OCI-LY3 (cell line): Measurements from ENCODE around the gene NSL1.

ENCODE experiments used
- EZH2phosphoT487 ChIP-seq: fragments of 200-600 bp; shearing (Covaris generic); IDR thresholded peaks from 2 replicates; pipeline ENCODE4 v1.6.1; 2018; ENCODE audit warnings: antibody characterized with exemption, mixed run types, low read depth
- TF ChIP-seq, protein P1 (sequence below): fragments of 200-600, 300-600 bp; sonication (generic); IDR thresholded peaks from 2 replicates; pipeline ENCODE4 v1.5.1; 2014; ENCODE audit warnings: antibody characterized with exemption, low read length, low read depth

DNA sequence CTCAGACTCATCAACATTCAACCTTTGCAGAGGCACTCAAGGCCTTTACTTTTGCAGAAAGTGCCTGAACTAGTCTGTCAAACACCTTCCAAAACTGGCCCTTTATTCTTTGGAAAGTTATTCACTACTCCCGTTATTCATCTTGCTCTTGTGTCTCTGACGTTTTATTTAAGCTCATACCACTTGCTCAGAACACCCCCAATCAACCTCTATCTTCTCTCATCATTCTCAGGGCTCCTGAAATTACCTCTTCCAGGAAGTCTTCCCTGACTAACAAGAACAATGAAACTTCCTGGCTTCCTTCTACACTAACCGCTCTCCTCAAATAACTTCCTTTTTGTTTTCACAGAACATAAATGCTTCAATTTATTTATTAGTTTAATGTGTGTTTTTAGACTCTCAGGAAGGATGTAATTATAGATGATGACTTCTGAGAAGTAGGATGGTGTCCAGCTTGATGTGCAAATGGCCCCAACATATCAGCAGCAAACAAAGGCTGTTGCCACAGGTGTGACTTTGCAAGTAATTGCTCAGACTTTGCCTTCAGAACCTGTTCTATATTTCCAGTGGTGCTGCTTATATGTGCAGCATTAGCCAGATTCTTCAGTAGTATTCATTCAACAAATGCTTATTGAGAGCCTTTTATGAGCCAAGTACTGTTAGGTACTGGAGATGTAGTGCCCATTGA is 69.2 kb downstream of the NSL1 start:
- TF ChIP-seq, protein P1, sequence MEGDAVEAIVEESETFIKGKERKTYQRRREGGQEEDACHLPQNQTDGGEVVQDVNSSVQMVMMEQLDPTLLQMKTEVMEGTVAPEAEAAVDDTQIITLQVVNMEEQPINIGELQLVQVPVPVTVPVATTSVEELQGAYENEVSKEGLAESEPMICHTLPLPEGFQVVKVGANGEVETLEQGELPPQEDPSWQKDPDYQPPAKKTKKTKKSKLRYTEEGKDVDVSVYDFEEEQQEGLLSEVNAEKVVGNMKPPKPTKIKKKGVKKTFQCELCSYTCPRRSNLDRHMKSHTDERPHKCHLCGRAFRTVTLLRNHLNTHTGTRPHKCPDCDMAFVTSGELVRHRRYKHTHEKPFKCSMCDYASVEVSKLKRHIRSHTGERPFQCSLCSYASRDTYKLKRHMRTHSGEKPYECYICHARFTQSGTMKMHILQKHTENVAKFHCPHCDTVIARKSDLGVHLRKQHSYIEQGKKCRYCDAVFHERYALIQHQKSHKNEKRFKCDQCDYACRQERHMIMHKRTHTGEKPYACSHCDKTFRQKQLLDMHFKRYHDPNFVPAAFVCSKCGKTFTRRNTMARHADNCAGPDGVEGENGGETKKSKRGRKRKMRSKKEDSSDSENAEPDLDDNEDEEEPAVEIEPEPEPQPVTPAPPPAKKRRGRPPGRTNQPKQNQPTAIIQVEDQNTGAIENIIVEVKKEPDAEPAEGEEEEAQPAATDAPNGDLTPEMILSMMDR: no peak
- TF ChIP-seq EZH2phosphoT487: no peak
